Measurements from ENCODE around the gene SLC22A14. TPM values are rescaled to one million over a fixed set of nuclear protein-coding genes. Genes with fewer than 3 reads are reported as not detected.

Gene SLC22A14
- total RNA-seq, 1 experiment from 2014 or later = 0.26 TPM

GRCh38 chr3:38254872-38255271 lies 27.2 kb upstream of the SLC22A14 start:
- BruUV-seq (replicated peaks) = TSS peak; percentile 31
- H3K9me3 ChIP-seq (ENCODE audit: low read depth, low read length, poor library complexity, severe bottlenecking) = no peaks in the 10 kb centered on the region
- TF ChIP-seq EZH2 (IDR thresholded peaks at IDR 0.05; ENCODE audit: borderline replicate concordance, low read depth, low read length, poor library complexity, severe bottlenecking) = no peak
- CTCF ChIA-PET = no interaction called here
- H3K4me1 ChIP-seq (ENCODE audit: insufficient read depth, low read length, poor library complexity, severe bottlenecking) = no peaks in the 10 kb centered on the region
- no peaks in the 10 kb centered on the region for H3K27me3 ChIP-seq (replicated peaks; ENCODE audit: insufficient read depth, low read depth, low read length, poor library complexity)
- DNase-seq (ENCODE audit: low spot score) = no peak
- POLR2A ChIA-PET (ENCODE audit: low non-redundant PET) = interaction anchor here (0.5 kb wide), 1 partner anchor 241 kb away, joined by 3 read pairs; the partner anchor contains the start of gene EXOG
- H3K27ac ChIP-seq (ENCODE audit: low read depth, low read length, poor library complexity, severe bottlenecking) = no peak overlapping the region
- no peak overlapping the region for H3K4me3 ChIP-seq (ENCODE audit: low read depth, low read length, poor library complexity, severe bottlenecking)
- peaks cover 24% of the 10 kb centered on the region for H3K36me3 ChIP-seq (ENCODE audit: insufficient read depth, low read length, poor library complexity, severe bottlenecking)
- intact Hi-C loops (cut with micrococcal nuclease; ENCODE audit: unreplicated experiment) = no loop called here

GRCh38 chr3:38255627-38256026 lies 26.5 kb upstream of the SLC22A14 start:
- CTCF ChIA-PET = no interaction called here
- Histone ChIP-seq H3K9me3 (ENCODE audit: low read depth, low read length, poor library complexity, severe bottlenecking) (no peaks in the 10 kb centered on the region), H3K4me1 (ENCODE audit: insufficient read depth, low read length, poor library complexity, severe bottlenecking) (no peaks in the 10 kb centered on the region), H3K36me3 (ENCODE audit: insufficient read depth, low read length, poor library complexity, severe bottlenecking) (peaks cover 24% of the 10 kb centered on the region), H3K27me3 (replicated peaks; ENCODE audit: insufficient read depth, low read depth, low read length, poor library complexity) (no peaks in the 10 kb centered on the region), H3K27ac (ENCODE audit: low read depth, low read length, poor library complexity, severe bottlenecking) (no peak overlapping the region), H3K4me3 (ENCODE audit: low read depth, low read length, poor library complexity, severe bottlenecking) (no peak overlapping the region)
- BruUV-seq (replicated peaks) = no TSS peak
- POLR2A ChIA-PET (ENCODE audit: low non-redundant PET) = no interaction called here
- no peak for TF ChIP-seq CTCF (conservative IDR thresholded peaks at IDR 0.05; ENCODE audit: low read depth, low read length)
- TF ChIP-seq EZH2 (IDR thresholded peaks at IDR 0.05; ENCODE audit: borderline replicate concordance, low read depth, low read length, poor library complexity, severe bottlenecking) = no peak
- intact Hi-C loops (cut with micrococcal nuclease; ENCODE audit: unreplicated experiment) = no loop called here
- no peak for DNase-seq (ENCODE audit: low spot score)

GRCh38 chr3:38257583-38257982 lies 24.5 kb upstream of the SLC22A14 start:
- no peak overlapping the region for H3K27ac ChIP-seq (ENCODE audit: low read depth, low read length, poor library complexity, severe bottlenecking)
- ChIA-PET CTCF (no interaction called here), POLR2A (ENCODE audit: low non-redundant PET) (no interaction called here)
- H3K9me3 ChIP-seq (ENCODE audit: low read depth, low read length, poor library complexity, severe bottlenecking) = no peaks in the 10 kb centered on the region
- H3K27me3 ChIP-seq (replicated peaks; ENCODE audit: insufficient read depth, low read depth, low read length, poor library complexity) = no peaks in the 10 kb centered on the region
- no peak for TF ChIP-seq EZH2 (IDR thresholded peaks at IDR 0.05; ENCODE audit: borderline replicate concordance, low read depth, low read length, poor library complexity, severe bottlenecking)
- no peak for TF ChIP-seq CTCF (conservative IDR thresholded peaks at IDR 0.05; ENCODE audit: low read depth, low read length)
- peaks cover 10% of the 10 kb centered on the region for H3K36me3 ChIP-seq (ENCODE audit: insufficient read depth, low read length, poor library complexity, severe bottlenecking)
- intact Hi-C loops (cut with micrococcal nuclease; ENCODE audit: unreplicated experiment) = no loop called here
- DNase-seq (ENCODE audit: low spot score) = no peak
- H3K4me1 ChIP-seq (ENCODE audit: insufficient read depth, low read length, poor library complexity, severe bottlenecking) = no peaks in the 10 kb centered on the region
- H3K4me3 ChIP-seq (ENCODE audit: low read depth, low read length, poor library complexity, severe bottlenecking) = no peak overlapping the region
- BruUV-seq (replicated peaks) = no TSS peak

- no peaks in the 10 kb centered on the region for H3K27me3 ChIP-seq (replicated peaks; ENCODE audit: insufficient read depth, low read depth, low read length, poor library complexity)
- no peak overlapping the region for H3K4me3 ChIP-seq (ENCODE audit: low read depth, low read length, poor library complexity, severe bottlenecking)
- TF ChIP-seq CTCF (conservative IDR thresholded peaks at IDR 0.05; ENCODE audit: low read depth, low read length) (no peak), EZH2 (IDR thresholded peaks at IDR 0.05; ENCODE audit: borderline replicate concordance, low read depth, low read length, poor library complexity, severe bottlenecking) (no peak)
- no peak overlapping the region for H3K27ac ChIP-seq (ENCODE audit: low read depth, low read length, poor library complexity, severe bottlenecking)
- ChIA-PET POLR2A (ENCODE audit: low non-redundant PET) (no interaction called here), CTCF (no interaction called here)
- BruUV-seq (replicated peaks) = no TSS peak
- DNase-seq (ENCODE audit: low spot score) = no peak
- H3K4me1 ChIP-seq (ENCODE audit: insufficient read depth, low read length, poor library complexity, severe bottlenecking) = no peaks in the 10 kb centered on the region
- no peaks in the 10 kb centered on the region for H3K36me3 ChIP-seq (ENCODE audit: insufficient read depth, low read length, poor library complexity, severe bottlenecking)
- intact Hi-C loops (cut with micrococcal nuclease; ENCODE audit: unreplicated experiment) = no loop called here
- no peaks in the 10 kb centered on the region for H3K9me3 ChIP-seq (ENCODE audit: low read depth, low read length, poor library complexity, severe bottlenecking)
These were observed 21.6 kb upstream of the SLC22A14 start for GRCh38 chr3:38260474-38260873.

Data from A673 (cell line).